ENCODE measurements around the gene ADAMTS13.
"Not testable (repeated sequence)": the region's sequence is repeated elsewhere in the genome, so short reads cannot be mapped to it uniquely, and the experiment has no call there.

ADAMTS13 gene

GRCh38 chr9:133392308-133392707 lies 29.9 kb upstream of the ADAMTS13 start:
- DNase-seq (ENCODE audit: low read depth in 2 of 2): not testable (repeated sequence)

GRCh38 chr9:133393399-133393798 lies 28.8 kb upstream of the ADAMTS13 start:
- no peak for DNase-seq (ENCODE audit: low read depth in 2 of 2)

GRCh38 chr9:133394687-133395271 lies 27.4 kb upstream of the ADAMTS13 start:
- no peak for DNase-seq (ENCODE audit: low read depth in 2 of 2)

GRCh38 chr9:133396952-133397351 lies 25.2 kb upstream of the ADAMTS13 start:
- DNase-seq (ENCODE audit: low read depth in 2 of 2): no peak

- no peak for DNase-seq (ENCODE audit: low read depth in 2 of 2)
Measured at GRCh38 chr9:133397370-133397769, 24.8 kb upstream of the ADAMTS13 start.

GRCh38 chr9:133397895-133398294 lies 24.3 kb upstream of the ADAMTS13 start:
- DNase-seq (ENCODE audit: low read depth in 2 of 2): no peak

DNA sequence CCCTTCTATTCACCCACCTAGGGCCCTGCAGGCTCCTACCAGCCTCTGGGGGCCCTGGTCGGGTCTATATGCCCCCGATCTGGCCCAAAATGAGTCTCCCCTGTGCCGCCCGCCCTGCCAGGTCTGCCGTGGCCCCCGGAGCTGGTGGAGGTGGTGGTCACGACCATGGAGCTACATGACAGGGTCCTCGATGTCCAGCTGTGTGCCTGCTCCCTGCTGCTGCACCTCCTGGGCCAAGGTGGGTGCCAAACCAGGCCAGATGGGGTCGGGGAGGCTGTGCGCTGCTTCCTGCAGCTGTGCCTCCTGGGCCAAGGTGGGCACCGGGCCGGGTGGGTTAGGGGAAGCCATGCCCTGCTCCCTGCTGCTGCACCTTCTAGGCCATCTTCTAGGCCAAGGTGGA lies 21.9 kb upstream of the ADAMTS13 start:
- DNase-seq (ENCODE audit: low read depth in 2 of 2): no peak

- DNase-seq (ENCODE audit: low read depth in 2 of 2): no peak
Measured at GRCh38 chr9:133401588-133401987, 20.6 kb upstream of the ADAMTS13 start.

GRCh38 chr9:133402689-133403088 lies 19.5 kb upstream of the ADAMTS13 start:
- no peak for DNase-seq (ENCODE audit: low read depth in 2 of 2)

DNA sequence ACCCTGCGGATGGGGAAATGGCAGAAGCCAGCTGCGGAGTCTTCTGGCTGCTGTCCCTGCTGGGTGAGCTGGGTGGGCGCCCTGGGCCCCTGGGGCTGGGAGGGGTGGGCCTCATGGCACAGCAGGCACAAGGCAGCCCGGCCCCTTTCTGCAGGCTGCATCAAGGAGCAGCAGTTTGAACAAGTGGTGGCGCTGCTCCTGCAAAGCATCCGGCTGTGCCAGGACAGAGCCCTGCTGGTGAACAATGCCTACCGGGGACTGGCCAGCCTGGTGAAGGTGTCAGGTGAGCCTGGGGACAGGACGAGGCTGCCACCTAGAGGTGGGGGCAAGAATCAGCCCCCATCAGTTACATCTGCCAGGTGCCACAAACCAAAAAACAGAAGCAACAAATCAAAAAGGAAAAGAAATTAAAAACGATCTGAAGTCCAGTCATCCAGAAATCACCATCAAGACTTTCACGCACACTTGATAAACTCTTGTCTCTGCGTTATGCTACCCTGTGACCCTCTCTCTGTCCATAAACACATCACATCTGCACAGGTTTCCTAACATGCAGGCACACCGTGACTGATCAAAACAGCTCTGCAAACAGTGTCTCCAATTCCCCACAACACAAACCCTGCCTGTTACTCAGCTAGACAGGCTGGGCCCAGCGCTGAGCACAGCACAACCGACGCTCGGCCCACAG lies 18.3 kb upstream of the ADAMTS13 start:
- DNase-seq (ENCODE audit: low read depth in 2 of 2): peak; percentile 11 to 25

- DNase-seq (ENCODE audit: low read depth in 2 of 2): no peak
Measured at GRCh38 chr9:133404454-133405002, 17.6 kb upstream of the ADAMTS13 start.

- no peak for DNase-seq (ENCODE audit: low read depth in 2 of 2)
Measured at GRCh38 chr9:133405508-133406438, 16.4 kb upstream of the ADAMTS13 start.

- peak; percentile 64 to 67 for DNase-seq (ENCODE audit: low read depth in 2 of 2)
Measured at GRCh38 chr9:133406480-133407307, 15.5 kb upstream of the ADAMTS13 start.

DNA sequence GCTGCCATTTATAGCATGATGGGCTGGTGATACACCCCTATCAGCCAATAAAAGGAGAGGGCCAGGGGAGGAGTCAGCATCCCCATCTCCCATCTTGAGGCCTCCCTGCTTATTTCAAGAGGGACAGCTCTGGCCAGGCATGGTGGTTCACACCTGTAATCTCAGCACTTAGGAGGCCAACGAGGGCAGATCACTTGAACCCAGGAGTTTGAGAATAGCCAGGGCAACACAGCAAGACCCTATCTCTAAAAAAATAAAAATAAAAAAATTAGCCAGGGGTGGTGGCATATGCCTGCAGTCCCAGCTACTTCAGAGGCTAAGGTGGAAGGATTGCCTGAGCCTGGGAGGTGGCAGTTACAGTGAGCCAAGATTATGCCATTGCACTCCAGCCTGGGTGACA lies 14.1 kb upstream of the ADAMTS13 start:
- no peak for DNase-seq (ENCODE audit: low read depth in 2 of 2)

DNA sequence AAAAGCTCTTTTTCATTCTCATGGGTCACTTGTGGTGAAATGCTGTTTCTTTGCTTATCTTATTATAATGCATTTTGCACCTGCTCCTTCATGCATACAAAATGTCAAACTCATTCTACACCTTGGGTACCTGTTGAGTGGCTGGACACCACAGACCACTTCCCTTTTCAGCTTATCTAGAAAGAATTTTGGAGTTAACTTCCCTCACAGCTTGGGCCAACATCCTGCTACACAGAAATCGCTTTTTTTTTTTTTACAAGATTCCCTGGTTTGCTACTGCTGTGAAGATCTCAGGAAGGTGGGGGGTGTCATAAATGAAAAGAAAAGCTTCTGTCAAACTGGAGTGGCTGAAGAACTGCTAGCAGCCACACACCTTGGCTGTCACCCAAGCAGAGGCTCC lies 7.0 kb upstream of the ADAMTS13 start:
- no peak for DNase-seq (ENCODE audit: low read depth in 2 of 2)

GRCh38 chr9:133417541-133418461 lies 4.4 kb upstream of the ADAMTS13 start, which contains the start of gene REXO4:
Gene REXO4 (minus strand): TSS chr9:133418010. CDS start chr9:133417844, 166 bp downstream.
- DNase-seq (ENCODE audit: low read depth in 2 of 2): peak; percentile 66 to 70

- no peak for DNase-seq (ENCODE audit: low read depth in 2 of 2)
Measured at GRCh38 chr9:133419005-133419404, 3.2 kb upstream of the ADAMTS13 start.

DNA sequence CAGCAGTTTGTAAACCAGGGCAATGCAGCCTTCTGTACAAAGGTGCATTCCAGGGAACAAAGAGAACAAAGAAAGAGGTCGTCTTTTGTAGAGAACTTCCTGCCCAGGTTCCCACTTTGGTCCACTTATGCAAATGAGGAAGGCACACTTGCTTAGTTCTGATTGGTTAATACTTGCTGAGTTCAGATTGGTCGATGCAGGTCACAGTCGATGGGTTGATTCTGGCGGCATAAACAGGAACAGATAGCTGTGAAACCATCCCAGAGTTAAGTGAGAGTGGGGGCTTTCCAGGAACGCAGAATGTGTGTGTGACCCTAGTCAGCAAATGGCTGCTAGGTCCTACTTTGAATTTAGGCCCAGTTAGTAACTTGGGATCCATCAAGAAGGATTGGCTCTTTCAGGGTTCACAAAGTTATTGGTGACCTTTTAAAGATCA lies 1.8 kb upstream of the ADAMTS13 start:
- DNase-seq (ENCODE audit: low read depth in 2 of 2): no peak

DNA sequence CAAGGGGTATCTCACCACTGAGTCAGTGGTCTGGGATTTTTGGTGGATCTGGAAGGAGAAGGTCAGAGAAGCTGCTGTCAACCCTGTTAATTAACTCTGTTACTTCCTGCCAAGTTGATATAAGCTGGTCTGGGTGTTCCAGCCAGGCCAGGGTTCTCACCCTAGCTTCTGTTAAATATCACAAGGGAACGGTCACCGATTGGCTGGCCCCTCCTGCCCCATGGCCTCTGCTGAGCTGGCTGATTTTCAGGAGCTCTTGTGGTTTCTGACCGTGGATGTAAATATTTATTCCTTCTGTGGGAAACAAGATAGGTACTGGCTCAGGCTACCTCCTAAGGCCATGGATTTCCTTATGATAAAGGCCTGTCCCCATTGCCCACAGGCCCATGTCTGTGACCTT lies 1.0 kb downstream of the ADAMTS13 start:
- no peak for DNase-seq (ENCODE audit: low read depth in 2 of 2)

- DNase-seq (ENCODE audit: low read depth in 2 of 2): no peak
Measured at GRCh38 chr9:133424187-133424586, 2.0 kb downstream of the ADAMTS13 start.

Measured in activated CD8-positive, alpha-beta memory T cell treated with anti-CD3 and anti-CD28 coated beads for 4 hours (primary cell).